Rectal smooth muscle tissue (tissue), 1 donor: ENCODE measurements around the gene ZNF618.

Source experiments
- H3K27ac ChIP-seq: one replicate; pipeline ENCODE4 v1.7.0; 2013; ENCODE audit warnings: low read depth, low read length, inconsistent platforms
- H3K27me3 ChIP-seq: one replicate; pipeline ENCODE4 v1.7.0; 2013; ENCODE audit warnings: low read length; ENCODE audit not compliant: control insufficient read depth, insufficient read depth
- H3K36me3 ChIP-seq: one replicate; pipeline ENCODE4 v1.7.0; 2013; ENCODE audit warnings: low read length; ENCODE audit not compliant: control insufficient read depth, insufficient read depth
- H3K4me1 ChIP-seq: one replicate; pipeline ENCODE4 v1.7.0; 2013; ENCODE audit warnings: low read length; ENCODE audit not compliant: control insufficient read depth, insufficient read depth
- H3K4me3 ChIP-seq: one replicate; pipeline ENCODE4 v1.7.0; 2013; ENCODE audit warnings: low read length
- H3K9ac ChIP-seq: one replicate; pipeline ENCODE4 v1.7.0; 2013; ENCODE audit warnings: low read length

Gene ZNF618

DNA sequence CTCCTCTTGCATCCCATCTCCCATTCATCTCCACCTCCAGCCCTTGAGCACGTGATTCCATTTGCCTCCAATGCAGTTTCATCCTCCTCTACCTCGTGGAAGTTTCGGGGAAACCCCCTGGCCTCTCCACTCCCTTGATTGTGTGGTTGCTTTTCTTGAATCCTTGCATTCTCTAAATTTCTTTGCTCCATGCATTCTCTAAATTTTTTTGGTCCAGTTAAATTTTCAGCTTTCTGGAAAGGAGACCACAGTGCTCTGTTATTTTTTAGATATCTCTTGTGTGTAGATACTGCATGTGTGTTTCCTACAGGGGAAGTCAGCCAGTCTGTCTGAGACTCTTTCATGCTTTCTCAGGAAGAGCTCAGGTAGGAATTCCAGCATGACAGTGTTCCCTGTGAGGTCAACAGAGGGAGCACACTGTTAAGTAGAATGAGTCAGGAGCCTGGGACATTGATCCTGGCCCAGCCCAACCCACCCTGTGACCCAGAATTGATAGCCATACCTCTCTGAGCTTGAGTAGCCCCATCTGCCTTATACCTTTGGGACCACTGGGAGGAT lies 149.2 kb downstream of the ZNF618 start:
- Histone ChIP-seq H3K36me3 (no peaks in the 10 kb centered on the region), H3K27me3 (no peaks in the 10 kb centered on the region), H3K4me3 (no peak overlapping the region), H3K4me1 (no peaks in the 10 kb centered on the region), H3K9ac (no peak overlapping the region), H3K27ac (no peak overlapping the region)

DNA sequence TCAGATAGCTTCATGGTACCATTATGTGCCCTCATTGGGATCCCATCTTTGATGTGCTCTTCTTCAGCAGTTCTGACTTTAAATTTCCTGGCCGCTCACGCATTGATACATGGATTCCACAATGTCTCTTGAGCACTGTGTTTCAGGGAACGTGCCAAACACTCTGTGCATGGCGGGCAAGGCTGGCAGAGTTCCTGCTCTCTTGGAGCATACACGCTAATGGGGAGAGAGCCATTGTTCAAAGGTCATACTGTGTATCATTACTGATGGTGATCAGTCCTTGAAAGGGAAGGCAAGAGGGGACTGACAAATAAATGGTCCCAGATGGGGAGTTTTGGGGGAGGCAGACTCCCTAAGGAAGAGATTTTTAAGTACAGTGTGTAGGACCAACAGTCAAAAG lies 149.7 kb downstream of the ZNF618 start:
- Histone ChIP-seq H3K4me3 (no peak overlapping the region), H3K4me1 (no peaks in the 10 kb centered on the region), H3K27me3 (no peaks in the 10 kb centered on the region), H3K27ac (no peak overlapping the region), H3K36me3 (no peaks in the 10 kb centered on the region), H3K9ac (no peak overlapping the region)

DNA sequence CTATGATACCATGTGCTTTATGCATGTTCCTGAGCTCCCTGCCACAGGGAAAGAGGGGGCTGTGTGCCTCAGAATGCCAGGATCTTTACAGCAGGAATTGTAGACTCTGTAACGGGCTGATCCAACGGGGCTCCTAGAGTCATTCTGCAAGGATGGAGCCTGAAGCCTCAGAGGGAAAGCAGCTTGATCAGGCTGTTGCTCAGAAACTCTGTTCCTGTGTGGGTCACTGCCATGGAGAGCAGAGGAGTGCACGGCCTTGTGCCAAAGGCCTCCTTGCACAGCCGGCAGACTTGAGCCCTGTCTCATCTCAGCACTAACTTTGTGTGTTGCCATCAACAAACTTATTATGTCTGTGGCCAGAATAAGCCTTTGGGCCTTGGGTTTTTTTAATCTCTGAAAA lies 150.2 kb downstream of the ZNF618 start:
- Histone ChIP-seq H3K9ac (no peak overlapping the region), H3K27me3 (no peaks in the 10 kb centered on the region), H3K36me3 (no peaks in the 10 kb centered on the region), H3K27ac (no peak overlapping the region), H3K4me1 (no peaks in the 10 kb centered on the region), H3K4me3 (no peak overlapping the region)

DNA sequence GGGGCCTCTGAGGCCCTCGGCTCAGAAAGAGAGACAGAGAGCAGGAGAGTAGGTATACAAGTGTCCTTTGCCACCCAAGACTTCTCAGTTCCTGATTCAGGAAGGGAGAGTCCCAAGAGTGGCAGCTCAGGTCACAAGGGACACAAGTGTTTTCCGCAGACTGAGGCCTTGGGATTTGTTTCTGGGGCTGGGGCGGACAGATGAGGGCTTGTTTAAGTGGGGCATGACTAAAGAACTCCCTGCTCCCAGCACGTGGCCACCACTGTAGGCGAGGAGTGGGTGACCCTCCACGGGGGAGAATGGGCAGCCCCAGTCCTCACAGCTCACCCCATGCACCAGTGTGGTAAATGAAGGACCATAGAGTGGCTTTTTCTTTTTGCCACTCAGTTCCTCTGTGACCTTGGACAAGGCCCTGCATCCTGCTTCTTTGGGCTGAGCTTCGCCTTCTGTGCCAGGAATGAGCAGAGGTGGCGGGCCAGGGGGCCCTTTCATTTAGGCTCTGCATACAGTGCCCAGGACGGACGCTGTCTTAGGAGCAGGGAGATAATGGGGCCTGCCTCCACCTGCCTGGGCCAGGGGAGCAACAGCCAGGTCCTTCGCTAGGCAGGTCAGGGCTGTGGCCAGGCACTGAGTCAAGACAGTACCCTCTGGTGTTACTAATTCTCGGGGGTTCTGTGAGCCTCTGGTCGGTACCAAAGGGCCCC lies 151.2 kb downstream of the ZNF618 start:
- Histone ChIP-seq H3K27ac (no peak overlapping the region), H3K27me3 (no peaks in the 10 kb centered on the region), H3K36me3 (no peaks in the 10 kb centered on the region), H3K4me1 (no peaks in the 10 kb centered on the region), H3K4me3 (no peak overlapping the region), H3K9ac (no peak overlapping the region)

GRCh38 chr9:114027863-114028465 lies 151.9 kb downstream of the ZNF618 start:
- H3K9ac ChIP-seq = no peak overlapping the region
- H3K36me3 ChIP-seq = no peaks in the 10 kb centered on the region
- no peak overlapping the region for H3K4me3 ChIP-seq
- H3K27me3 ChIP-seq = no peaks in the 10 kb centered on the region
- no peak overlapping the region for H3K27ac ChIP-seq
- H3K4me1 ChIP-seq = no peaks in the 10 kb centered on the region

GRCh38 chr9:114028646-114029045 lies 152.5 kb downstream of the ZNF618 start:
- no peaks in the 10 kb centered on the region for H3K4me1 ChIP-seq
- H3K9ac ChIP-seq = no peak overlapping the region
- H3K36me3 ChIP-seq = no peaks in the 10 kb centered on the region
- H3K4me3 ChIP-seq = no peak overlapping the region
- no peak overlapping the region for H3K27ac ChIP-seq
- no peaks in the 10 kb centered on the region for H3K27me3 ChIP-seq

- Histone ChIP-seq H3K27ac (no peak overlapping the region), H3K27me3 (no peaks in the 10 kb centered on the region), H3K4me3 (no peak overlapping the region), H3K9ac (no peak overlapping the region), H3K36me3 (no peaks in the 10 kb centered on the region), H3K4me1 (no peaks in the 10 kb centered on the region)
These were observed 153.4 kb downstream of the ZNF618 start for GRCh38 chr9:114029311-114030170.

DNA sequence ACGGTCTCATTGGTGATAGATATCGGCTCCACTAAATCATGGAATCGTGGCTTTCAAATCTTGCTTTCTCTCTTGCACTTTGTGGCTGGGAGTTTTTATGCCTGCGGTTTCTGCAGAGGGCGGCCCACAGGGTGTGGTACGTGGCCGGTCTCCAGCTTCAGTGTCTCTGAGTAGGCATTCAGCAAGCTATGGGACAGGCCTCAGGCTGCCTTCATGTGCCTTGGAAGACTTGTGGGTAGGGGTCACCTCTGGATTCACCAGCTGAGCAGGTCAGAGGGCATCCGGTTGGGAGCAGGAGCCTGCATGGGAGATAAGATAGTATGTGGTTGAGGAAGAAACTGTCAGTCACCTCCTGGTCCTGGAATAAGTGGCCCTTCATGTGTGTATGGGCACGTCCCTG lies 154.3 kb downstream of the ZNF618 start:
- H3K9ac ChIP-seq = no peak overlapping the region
- no peaks in the 10 kb centered on the region for H3K36me3 ChIP-seq
- H3K27ac ChIP-seq = no peak overlapping the region
- H3K4me1 ChIP-seq = no peaks in the 10 kb centered on the region
- no peaks in the 10 kb centered on the region for H3K27me3 ChIP-seq
- H3K4me3 ChIP-seq = no peak overlapping the region

DNA sequence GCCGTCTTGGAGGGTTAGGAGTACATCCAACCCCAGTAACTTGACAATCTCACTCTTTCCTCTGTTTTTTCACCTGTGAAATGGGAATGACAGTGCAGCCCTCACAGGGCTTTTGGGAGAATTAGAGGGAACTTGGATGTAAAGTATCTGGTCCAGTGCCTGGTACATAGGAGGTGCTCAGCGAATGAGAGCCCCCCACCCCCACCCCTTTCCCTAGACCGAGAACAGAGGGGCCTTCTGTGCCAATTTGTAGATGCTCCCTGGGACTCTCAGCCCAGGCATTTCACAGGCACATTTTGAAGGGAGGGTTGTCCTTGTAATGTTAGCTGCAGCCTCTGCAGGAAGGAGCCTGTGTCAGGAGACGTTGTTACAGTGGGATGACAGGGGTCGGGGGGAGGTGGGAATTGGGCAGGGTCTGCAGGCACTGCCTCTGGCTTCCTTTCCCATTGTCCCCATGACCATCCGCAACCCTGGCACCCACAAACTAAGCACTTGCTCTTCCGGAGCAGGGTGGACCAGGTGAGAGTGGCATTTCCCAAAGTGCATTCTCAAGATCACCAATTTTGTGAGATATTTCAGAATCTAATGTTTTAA lies 155.0 kb downstream of the ZNF618 start:
- no peak overlapping the region for H3K27ac ChIP-seq
- H3K4me3 ChIP-seq = no peak overlapping the region
- no peaks in the 10 kb centered on the region for H3K27me3 ChIP-seq
- no peaks in the 10 kb centered on the region for H3K36me3 ChIP-seq
- no peak overlapping the region for H3K9ac ChIP-seq
- H3K4me1 ChIP-seq = no peaks in the 10 kb centered on the region

- no peaks in the 10 kb centered on the region for H3K4me1 ChIP-seq
- no peaks in the 10 kb centered on the region for H3K36me3 ChIP-seq
- H3K27ac ChIP-seq = no peak overlapping the region
- no peak overlapping the region for H3K9ac ChIP-seq
- H3K27me3 ChIP-seq = no peaks in the 10 kb centered on the region
- H3K4me3 ChIP-seq = no peak overlapping the region
These were observed 156.1 kb downstream of the ZNF618 start for GRCh38 chr9:114031948-114032840.

- no peaks in the 10 kb centered on the region for H3K4me1 ChIP-seq
- no peaks in the 10 kb centered on the region for H3K36me3 ChIP-seq
These were observed 157.4 kb downstream of the ZNF618 start for GRCh38 chr9:114033397-114034103.

More at GRCh38 chr9:114033397-114034103, 157.4 kb downstream of the ZNF618 start:
- H3K4me3 ChIP-seq = no peak overlapping the region
- H3K27me3 ChIP-seq = no peaks in the 10 kb centered on the region
- no peak overlapping the region for H3K9ac ChIP-seq
- no peak overlapping the region for H3K27ac ChIP-seq
